Subcutaneous preadipocyte (primary cell): ENCODE results near the gene S100A11. TPM values are rescaled to one million over a fixed set of nuclear protein-coding genes. Genes with fewer than 3 reads are reported as not detected.

Experiments
- small RNA-seq: library from RNA; depleted of rRNA; stranded (forward); fragments of <200 nt; gene quantifications from one replicate; pipeline ENCODE3, GENCODE V24; 2012
- total RNA-seq: library from RNA; depleted of rRNA; stranded (reverse); fragments of >200 nt; gene quantifications from 2 replicates; pipeline ENCODE4 v1.2.3, GENCODE V29; 2012

The S100A11 gene
- 192 and 236 TPM in 2 replicates for total RNA-seq

DNA sequence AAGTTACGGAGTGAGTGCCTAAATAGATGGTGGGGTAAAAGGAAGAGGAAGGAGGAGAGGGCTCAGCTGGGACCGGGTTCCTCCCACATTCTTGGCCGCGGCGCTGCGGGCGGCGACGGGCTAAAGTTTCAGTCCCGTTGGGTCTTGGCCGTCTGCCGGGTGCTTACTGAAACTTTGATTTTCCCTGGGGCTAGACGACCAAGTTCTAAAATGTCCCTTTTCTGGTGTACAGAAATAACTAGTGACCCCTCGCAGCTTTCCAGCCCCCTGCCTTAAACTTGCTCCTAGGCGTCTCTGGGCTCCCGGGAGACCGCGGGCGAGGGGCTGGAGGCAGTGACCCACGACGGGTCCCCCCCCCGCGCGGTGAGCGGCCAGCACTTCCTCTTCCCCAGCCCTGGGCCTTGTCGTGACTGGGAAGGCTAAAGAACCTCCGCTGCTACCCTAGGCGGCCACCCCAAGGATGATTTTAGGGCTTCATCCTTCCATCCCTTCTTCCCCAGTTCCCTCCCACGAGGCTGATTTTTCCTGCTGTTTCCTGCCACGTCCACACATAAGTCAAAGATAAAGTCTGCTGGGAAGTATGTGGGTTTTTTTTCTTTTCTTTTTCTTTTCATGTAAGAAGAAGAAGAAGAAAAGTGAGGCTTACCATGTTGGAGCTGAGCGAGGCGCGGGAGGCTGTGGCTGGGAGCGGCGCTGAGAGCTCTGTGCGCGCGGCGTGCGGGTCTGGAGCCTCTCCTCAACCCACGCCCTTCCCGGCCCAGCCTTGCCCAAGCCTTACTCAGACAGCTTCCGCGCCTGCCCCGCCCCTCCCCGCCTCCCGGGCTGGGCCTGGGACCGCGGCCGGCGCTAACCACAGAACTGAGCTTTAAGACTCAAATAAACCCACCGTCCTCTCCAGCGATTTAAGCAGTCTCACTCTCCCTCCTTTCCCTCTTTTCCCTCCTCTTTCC, at the start of gene S100A11:
Gene S100A11 (minus strand): TSS at position 738 of the 950 bp plus-strand sequence. CDS start 89 bp downstream, at position 649.

DNA sequence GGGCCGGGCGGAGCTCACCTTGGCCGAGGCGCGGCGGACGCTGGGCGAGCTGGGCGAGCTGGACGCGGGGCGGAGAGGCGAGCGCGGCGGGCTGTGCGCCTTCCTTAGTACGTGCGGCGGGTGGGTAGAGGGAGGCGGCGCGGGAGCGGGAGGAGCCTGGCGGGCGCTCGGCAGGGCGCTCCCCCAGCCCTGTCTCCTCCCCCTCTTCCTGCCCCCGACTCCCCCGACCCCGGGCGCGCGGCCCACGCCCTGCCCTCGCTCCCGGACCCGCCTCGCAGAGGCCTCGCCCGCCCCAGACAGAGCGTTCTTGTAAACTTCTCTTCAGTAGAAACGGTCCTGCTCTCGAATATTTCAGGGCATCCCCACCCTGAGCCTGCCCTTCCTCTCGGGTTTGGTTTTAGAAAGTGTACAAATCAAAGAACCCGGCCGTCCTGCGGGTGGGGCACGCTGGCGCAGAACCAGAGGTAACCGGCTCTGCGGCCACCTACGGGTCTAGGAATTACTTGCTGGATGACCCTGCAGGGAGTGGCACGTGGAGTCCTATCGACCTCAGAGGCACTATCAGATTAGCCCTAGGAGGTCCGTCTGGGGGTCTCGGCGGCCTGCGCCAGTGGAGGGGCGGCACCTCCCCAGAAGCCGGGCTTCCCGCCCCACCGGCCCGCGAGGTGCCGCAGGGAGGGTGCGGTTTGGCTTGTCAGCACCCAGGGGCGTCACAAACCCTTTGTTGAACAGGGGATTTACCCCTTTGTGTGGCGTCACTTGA, 42.9 kb downstream of the S100A11 start, which contains the start of gene S100A10:
Gene S100A10 (minus strand): TSS at position 126 of the 763 bp plus-strand sequence. CDS start 7,629 bp downstream, outside the sequence.

Small RNA genes within 50 kb of the gene (small RNA-seq; reads per million reads assigned to genes)
- not detected for gene SPTLC1P4

Other genes with a start within 250 kb of the S100A11 start
- 1.8 and 3.5 TPM in 2 replicates for gene TDRKH, start 246.5 kb downstream of the S100A11 start, total RNA-seq
- gene LINGO4, start 231.6 kb downstream of the S100A11 start, total RNA-seq, result not detected in 2 replicates
- gene RORC, start 205.2 kb downstream of the S100A11 start, total RNA-seq, result not detected in 2 replicates
- not detected in 2 replicates for gene C2CD4D, start 197.2 kb downstream of the S100A11 start, total RNA-seq
- not detected in 2 replicates for gene THEM5, start 183.3 kb downstream of the S100A11 start, total RNA-seq
- gene THEM4, start 127.5 kb downstream of the S100A11 start, total RNA-seq, result 11.4 and 13.1 TPM in 2 replicates
- 147 and 245 TPM in 2 replicates for gene S100A10, start 43.1 kb downstream of the S100A11 start, total RNA-seq
- gene TCHHL1, start 52.1 kb upstream of the S100A11 start, total RNA-seq, result not detected in 2 replicates
- gene TCHH, start 78.4 kb upstream of the S100A11 start, total RNA-seq, result under 0.01 TPM in 2 replicates
- not detected in 2 replicates for gene RPTN, start 122.2 kb upstream of the S100A11 start, total RNA-seq
- not detected in 2 replicates for gene HRNR, start 187.2 kb upstream of the S100A11 start, total RNA-seq